G401 (cell line): Measurements from ENCODE around the gene CLMN. TPM values are rescaled to one million over a fixed set of nuclear protein-coding genes. Genes with fewer than 3 reads are reported as not detected.
A peak's percentile ranks its signal among the peaks of the same experiment; 100 is the strongest.
"Not testable (repeated sequence)": the region's sequence is repeated elsewhere in the genome, so short reads cannot be mapped to it uniquely, and the experiment has no call there.

Experiments
- DNase-seq: peaks from one replicate; pipeline ENCODE4 v3.0.0-alpha.2; 2015; ENCODE audit warnings: low spot score
- in situ Hi-C: cut with HindIII; loops from 2 replicates; pipeline ENCODE4 v1.10.0; 2016; ENCODE audit warnings: low sequenced_read_pairs, mixed read lengths
- total RNA-seq: library from RNA; depleted of rRNA; stranded (reverse); fragments of >200 nt; shearing (Covaris generic); gene quantifications from 2 replicates; pipeline ENCODE4 v1.2.3, GENCODE V29; 2014; rRNA removed

The CLMN gene
- total RNA-seq, 1 experiment from 2014 or later, result not detected

- in situ Hi-C loops, result no loop called here
- DNase-seq, result no peak
These were observed 180.8 kb downstream of the CLMN start for GRCh38 chr14:95138876-95139275.

GRCh38 chr14:95138455-95138854, 181.3 kb downstream of the CLMN start:
- in situ Hi-C loops, DNase-seq: not testable (repeated sequence)

DNA sequence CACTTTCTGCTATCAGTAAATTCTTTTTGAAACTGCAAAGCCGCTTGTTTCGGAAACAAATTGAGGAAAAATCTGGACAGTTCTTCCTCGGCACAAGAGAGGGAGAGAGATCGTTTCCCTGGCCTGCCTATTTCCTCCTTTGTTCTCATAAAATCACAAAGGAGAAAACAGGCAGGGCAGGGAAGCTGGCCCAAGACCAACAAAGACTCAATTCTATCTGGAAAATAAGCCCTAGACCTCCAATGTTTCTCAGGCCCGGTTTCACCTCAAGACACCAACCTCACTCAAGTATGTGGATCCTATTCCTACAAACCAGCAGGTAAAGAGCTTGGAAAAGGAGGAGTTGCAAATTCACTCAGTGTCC, 181.9 kb downstream of the CLMN start:
- in situ Hi-C loops, result no loop called here
- peak; percentile 55 for DNase-seq

DNA sequence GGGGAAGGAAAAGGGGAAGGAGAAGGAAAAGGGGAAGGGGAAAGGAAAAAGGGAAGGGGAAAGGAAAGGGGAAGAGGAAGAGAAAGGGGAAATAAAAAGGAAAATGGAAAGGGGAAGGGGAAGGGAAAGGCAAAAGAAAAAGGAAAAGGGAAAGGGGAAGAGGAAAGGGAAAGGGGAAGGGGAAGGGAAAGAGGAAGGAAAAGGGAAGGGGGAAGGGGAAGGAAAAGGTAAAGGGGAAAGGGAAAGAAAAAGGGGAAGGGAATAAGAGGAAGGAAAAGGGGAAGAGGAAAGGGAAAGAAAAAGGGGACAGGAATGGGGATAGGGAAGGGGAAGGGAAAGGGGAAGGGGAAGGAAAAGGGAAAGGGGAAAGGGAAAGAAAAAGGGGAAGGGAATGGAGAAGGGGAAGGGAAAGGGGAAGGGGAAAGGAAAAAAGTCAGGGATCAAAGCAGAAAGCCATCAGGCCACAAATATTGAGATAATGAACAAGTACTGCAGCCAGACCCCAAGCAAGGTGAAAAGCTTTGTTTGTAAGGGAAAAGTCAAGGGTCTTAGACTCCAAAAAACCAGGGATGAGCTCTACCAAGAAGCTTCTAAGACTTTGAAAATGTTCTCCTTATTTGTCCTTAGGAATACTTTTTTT, 182.4 kb downstream of the CLMN start:
- no peak for DNase-seq
- in situ Hi-C loops, result no loop called here

GRCh38 chr14:95136631-95137030, 183.1 kb downstream of the CLMN start:
- no peak for DNase-seq
- in situ Hi-C loops, result no loop called here

- no peak for DNase-seq
- in situ Hi-C loops, result no loop called here
These were observed 185.3 kb downstream of the CLMN start for GRCh38 chr14:95134304-95134933.

DNA sequence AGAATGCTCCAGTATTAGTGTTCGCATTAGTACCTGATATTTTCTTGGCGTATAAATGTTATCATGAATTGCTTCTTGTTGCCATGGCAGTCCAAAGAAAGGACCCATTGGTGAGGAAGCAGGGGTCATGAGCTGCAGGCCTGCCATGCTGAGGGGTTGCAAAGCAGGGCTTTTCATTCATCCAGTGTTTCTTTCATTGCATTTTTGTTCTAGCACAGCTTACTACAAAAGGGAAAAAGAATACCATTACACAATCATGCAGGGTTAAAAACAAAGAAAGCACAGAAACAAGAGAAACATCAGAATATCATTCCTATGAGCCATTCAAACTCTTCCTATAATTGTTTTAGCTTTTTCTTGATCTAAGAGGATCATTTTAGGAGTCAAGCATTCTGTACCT, 186.4 kb downstream of the CLMN start:
- in situ Hi-C loops, result no loop called here
- DNase-seq, result no peak

DNA sequence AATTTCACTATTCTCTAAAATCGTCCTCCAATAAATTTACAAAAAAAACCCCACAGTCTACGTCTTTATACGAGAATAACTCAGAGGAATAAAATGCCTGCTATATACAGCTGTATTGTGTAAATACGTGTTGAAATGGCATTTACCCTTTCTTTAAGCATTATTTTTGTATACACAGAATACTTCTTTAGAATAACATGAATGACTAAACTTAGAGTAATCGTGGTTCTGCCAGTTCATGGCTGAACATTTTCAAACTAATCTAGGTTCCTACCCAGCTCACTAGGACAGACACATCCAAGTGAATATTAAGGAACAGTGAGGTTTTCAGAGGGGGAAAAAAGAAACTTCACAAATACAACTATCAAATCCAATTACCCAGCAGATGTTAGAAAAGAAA, 186.9 kb downstream of the CLMN start:
- in situ Hi-C loops, result no loop called here
- DNase-seq, result no peak

Other genes with a start within 250 kb of the CLMN start
- gene DICER1, start 162.4 kb downstream of the CLMN start, total RNA-seq, result 48.0 and 64.6 TPM in 2 replicates
- 0.55 and 2.4 TPM in 2 replicates for gene SYNE3, start 196.7 kb upstream of the CLMN start, total RNA-seq
- gene GLRX5, start 215.1 kb upstream of the CLMN start, total RNA-seq, result 104 and 105 TPM in 2 replicates